H4 (cell line): ENCODE results near the gene TRDN. TPM values are rescaled to one million over a fixed set of nuclear protein-coding genes. Genes with fewer than 3 reads are reported as not detected.
"Not testable (repeated sequence)": the region's sequence is repeated elsewhere in the genome, so short reads cannot be mapped to it uniquely, and the experiment has no call there.

Source experiments
- DNase-seq: peaks from one replicate; pipeline ENCODE4 v3.0.0-alpha.2; 2015; ENCODE audit warnings: low spot score
- total RNA-seq: library from RNA; depleted of rRNA; stranded (reverse); fragments of >200 nt; shearing (Covaris generic); gene quantifications from 2 replicates; pipeline ENCODE4 v1.2.3, GENCODE V29; 2014

Gene TRDN
- total RNA-seq, 1 experiment from 2014 or later = 0.08 TPM

DNA sequence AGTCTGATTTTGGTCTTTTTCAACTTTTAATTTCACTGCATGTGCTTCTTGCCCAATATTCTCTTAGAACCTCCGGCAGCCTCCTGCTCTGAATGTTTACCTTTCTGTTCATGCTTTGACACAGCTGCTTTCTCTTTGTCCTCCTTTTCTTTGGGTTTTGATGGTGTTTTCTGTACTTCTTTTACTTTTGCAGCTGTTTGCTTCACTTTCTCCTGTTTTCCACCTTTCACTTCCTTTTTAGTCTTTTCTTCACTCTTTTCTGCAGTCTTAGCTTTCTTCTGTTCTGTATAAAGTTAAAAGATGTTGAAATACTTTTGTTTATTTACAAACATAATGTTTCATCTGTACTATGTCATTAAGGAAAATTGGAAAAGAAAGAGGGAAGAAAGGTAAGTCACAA, 133.1 kb downstream of the TRDN start:
- no peak for DNase-seq

DNA sequence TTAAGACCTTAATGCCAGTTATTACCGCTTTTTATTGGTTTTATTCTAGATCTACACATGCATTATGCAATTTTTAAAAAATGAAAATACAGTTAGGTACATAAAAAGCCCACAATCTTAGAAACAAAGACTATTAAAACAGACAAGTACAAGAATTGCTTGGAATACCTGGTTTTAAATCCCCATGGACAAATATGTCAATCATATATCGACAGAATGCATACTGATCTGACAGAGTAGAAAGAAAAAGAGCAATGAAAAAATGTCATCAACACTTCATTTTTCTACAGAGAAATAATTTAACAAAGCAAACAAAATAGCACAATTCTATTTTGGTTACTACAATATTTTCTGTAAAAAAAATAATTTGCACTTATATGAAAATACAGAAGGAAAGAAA, 139.7 kb downstream of the TRDN start:
- no peak for DNase-seq

DNA sequence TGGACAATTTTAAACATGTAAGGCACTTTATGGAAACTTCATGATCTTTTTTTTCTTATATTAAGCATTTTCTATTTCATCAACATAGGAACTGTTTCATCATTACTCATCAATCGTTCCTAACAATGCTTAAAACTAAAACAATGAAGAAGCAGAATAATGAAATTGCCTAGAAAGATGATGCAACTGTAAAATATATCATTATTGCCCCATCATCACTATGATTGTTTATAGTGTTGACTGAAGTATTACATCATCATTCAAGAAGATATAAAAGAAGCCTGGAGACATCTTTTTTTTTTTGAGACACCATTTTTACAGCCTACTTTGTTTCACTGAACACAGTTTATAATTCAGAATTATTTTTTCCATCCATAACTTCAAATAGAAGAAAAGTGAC, 147.2 kb downstream of the TRDN start:
- no peak for DNase-seq

DNA sequence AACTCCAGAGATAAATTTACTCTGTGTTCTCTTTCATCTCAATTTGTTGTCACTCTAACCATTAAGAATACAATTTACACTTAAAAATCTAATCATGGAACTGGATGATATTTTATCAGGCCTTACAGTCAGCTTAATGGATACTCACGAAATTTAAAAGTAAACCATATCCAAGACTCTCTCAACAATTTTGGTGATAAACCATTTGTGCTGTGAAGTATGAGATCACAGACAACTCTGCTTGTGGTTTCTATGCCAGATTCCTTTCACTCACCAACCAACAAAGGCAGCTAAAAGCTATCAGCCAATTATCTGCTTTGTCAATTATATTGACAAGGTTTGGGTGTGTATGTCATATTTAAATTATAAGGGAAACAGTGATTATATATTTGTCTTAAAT, 155.8 kb downstream of the TRDN start:
- DNase-seq = no peak

DNA sequence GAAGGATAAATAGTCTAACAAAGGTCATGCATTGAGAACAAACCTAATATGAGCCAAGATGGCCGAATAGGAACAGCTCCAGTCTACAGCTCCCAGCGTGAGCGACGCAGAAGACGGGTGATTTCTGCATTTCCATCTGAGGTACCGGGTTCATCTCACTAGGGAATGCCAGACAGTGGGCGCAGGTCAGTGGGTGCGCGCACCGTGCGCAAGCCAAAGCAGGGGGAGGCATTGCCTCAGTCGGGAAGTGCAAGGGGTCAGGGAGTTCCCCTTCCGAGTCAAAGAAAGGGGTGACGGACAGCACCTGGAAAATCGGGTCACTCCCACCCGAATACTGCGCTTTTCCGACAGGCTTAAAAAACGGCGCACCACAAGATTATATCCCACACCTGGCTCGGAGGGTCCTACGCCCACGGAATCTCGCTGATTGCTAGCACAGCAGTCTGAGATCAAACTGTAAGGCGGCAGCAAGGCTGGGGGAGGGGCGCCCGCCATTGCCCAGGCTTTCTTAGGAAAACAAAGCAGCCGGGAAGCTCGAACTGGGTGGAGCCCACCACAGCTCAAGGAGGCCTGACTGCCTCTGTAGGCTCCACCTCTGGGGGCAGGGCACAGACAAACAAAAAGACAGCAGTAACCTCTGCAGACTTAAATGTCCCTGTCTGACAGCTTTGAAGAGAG, 164.6 kb downstream of the TRDN start:
- not testable (repeated sequence) for DNase-seq

DNA sequence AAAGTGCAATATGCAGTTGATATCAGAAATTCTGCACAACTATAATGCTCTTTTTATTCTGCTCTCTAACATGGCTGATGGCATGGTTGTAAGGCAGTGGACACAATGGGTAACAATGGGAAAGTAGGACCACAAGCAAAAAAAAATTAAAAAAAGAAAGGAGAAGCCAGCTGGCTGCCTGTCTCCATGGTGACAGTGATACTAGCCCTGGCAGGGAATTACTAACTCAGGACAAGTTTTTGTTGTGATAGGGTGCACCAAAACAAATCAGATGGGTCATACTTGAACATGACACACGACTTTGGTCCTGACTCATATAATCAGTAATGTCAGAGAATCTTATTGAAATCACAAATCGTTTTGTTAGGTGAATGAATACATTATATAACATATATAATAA, 169.4 kb downstream of the TRDN start:
- DNase-seq = no peak

DNA sequence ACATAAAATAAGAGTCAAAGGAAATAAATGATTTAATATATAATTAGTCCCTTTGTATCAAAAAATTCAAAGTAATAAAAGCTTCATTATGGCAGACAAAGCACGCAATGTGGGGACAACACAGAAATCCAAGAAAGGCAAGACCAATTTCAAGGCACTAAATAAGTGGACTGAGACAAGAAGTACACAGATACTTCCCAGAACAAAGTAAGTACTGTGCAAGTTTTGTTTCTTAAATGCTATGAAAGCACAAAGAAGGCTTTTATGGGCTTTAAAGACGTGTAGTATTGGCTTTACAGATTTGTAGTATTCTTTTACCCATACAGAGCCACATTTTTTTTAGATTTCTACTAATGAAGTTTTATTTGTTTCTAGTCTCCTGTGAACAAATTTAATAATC, 174.6 kb downstream of the TRDN start:
- no peak for DNase-seq

DNA sequence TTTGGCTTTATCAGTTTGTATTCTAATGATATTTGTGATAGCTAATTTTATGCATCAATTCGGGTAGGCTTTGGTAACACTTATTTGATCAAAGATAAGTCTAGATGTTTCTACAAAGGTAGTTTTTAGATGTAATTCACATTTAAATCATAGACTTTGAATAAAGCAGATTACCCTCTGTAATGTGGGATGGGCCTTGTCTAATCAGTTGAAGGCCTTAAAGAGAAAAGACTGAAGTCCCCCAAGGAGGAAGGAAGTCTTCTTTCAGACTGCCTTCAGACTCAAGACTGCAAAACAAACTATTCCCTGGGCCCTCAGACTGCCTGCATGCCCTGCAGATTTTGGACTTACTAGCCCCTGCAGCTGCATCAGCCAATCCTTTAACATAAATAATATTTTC, 178.5 kb downstream of the TRDN start:
- DNase-seq = no peak

DNA sequence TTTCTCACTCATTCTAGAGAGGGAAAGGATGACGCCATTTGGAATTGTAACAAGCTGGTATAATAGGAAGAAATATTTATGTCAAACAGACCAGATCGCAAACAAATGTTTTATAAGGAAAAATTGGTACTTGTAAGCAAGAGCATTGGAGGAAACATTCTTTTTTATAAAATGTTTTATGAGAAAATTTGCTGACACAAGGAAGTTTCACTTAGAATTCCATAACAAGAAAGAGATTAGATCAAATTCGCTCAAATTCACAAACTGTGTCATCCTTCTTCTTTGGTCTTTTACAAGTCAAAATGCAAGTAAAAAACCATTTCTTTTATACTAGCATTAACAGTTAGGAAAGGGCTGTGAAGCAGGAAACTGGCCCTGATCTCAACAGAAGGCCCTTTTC, 179.9 kb downstream of the TRDN start:
- DNase-seq = no peak

DNA sequence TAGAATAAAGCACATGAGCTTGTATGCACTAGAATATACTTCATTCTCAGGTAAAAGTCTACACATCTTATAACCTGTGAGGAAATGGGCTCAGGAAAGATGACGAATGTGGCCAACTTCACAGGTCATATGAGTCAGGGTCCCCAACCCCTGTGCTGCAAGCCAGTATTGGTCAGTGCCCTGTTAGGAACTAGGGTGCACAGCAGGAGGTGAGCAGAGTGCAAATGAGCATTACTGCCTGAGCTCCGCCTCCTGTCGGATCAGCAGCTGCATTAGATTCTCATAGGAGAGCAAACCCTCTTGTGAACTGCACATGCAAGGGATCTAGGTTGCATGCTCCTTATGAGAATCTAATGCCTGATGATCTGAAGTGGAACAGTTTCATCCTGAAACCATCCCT, 182.3 kb downstream of the TRDN start:
- DNase-seq = no peak

DNA sequence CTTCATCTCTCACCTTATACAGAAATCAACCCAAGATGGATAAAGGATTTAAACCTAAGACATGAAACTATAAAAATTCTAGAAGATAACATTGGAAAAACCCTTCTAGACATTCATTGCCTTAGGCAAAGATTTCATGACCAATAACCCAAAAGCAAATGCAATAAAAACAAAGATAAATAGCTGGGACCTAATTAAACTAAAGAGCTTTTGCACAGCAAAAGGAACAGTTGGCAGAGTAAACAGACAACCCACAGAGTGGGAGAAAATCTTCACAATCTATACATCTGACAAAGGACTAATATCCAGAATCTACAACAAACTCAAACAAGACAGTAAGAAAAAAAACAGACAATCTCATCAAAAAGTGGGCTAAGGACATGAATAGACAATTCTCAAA, 183.7 kb downstream of the TRDN start:
- not testable (repeated sequence) for DNase-seq

DNA sequence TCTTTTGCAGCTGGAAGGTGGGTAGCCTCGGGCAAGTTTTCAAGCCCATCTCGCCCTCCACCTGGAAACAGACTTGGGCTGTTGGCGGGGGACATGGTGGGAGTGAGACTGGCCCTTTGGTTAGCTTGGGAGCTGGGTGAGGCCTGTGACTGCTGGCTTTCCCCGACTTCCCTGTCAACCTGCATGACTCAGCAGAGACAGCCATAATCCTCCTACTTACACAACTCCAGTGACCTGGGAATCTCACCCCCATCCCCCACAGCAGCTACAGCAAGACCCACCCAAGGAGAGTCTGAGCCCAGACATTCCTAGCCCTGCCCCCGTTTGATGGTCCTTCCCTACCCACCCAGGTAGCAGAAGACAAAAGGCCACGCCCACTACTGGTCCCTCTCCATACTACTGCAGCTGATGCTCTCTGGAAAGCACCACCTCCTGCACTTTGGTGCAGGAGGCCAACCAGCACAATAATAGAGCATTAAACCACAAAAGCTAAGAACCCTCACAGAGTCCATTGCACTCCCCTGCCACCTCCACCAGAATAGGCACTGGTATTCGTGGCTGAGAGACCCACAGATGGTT, 188.4 kb downstream of the TRDN start:
- DNase-seq = peak; percentile 2

DNA sequence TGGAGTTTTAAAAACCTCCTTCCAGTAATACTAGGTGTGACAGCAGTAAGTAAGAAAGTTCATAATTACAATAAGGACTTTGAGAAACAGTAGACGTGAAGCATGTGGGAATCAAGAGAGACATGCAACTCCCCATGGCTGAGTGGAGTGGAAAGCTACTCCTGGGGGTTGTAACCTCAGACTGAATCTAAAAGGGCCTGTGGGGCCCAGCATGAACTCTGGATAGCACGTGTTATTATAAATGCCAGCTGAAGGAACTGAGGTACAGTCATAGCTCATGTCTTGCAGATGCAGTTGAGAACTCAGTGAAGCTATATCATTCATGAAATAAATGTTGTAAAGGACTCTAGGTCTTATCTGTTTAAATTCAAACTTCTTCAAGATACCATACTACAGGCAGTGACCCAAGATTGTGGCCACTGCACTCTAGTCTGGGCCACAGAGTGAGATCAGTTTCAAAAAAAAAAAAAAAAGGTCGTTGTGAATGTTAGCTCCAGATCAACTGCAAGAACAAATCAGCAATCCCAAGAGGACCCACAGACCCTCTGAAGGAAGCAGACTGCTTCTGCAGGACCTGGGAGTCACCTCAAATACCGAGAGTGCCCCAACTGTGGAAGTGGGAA, 189.3 kb downstream of the TRDN start:
- DNase-seq = no peak

DNA sequence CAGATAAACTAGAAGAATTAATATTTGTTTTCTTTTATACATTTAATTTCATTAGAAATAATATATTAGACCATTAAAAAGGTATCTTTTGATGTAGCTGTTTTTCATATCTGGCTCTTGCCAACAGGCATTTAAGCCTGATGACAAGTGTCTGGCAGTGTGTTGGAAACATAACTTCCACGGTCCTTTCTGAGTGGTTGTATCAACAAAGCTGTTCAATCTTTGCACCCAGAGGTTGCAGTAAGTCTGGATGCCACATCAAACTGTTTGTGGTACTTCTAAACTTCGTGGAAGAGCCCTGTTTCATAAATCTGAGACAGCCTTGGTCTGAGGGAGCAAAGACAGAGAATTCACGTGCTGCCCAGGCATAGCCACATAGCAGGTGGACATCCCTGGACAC, 197.4 kb downstream of the TRDN start:
- DNase-seq = no peak

DNA sequence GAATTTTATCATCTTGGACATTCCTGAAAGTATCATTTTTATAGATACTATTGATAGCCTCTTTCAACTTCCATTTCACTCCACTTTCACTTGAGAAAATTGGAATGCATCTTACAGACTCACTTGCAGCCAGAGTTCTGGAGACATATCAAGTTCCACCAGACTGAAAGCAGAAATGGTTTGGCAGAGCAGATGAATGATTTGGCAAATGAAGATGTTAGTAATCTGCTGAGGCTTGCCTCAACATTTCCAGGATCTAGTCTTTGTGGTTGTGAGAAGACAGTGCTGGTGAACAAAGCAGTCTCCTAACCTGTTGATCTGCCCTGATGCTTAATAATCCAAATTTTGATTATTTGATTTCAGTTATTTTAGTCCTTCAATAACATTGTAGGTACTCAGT, 202.6 kb downstream of the TRDN start:
- no peak for DNase-seq

DNA sequence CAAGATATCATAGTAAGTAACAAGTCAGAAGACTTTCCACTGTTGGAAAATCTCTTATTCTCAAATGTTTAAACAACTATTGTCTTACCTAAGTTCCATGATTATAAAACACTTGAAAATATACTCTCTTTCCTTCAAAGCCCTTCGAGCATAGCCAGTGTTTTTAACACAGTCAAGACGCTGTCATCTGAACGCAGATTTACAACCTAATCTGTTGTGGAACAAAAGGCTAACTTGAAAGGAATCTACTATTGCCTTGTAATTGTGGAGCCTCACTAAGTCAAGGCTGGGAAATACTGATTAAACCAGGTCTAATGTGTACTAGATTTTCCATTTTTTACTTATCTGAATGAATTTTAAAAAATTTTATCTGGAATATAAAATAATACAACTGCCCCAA, 205.8 kb downstream of the TRDN start:
- no peak for DNase-seq

DNA sequence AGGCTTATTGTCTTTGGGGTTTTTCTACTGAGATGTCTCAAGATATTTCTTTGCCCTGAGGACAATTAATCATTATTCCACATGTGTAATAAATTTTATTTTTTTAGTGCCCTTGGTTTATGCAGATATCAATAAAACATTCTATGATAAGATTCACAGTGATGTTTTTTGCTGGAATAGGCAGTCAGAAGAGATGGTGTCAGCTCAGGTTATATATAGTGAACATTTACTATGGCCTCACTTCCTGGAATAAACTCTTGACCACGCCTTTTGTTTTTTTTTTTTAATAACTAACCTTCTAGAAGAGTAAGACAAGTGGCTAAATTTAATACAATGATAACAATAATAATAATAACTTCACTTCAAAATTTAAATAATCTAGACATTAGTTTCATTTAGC, 209.7 kb downstream of the TRDN start:
- no peak for DNase-seq

DNA sequence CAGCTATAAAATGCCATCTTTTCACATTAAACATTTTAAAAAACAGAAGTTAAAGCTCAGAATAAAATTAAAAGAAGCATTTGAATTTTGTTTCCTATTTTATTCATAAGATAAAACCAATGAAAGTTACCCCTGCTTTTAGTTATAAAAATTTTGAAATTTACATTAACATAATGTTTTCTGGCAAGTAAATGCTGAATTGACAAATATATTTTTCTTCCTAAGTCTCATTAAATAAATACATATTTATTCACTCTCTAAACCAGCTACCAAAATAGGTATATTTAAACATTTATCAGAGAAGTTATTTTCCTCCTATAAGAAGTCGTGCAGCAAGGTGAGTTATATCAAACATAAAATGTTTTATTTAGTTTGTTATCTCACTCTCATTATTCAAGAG, 213.6 kb downstream of the TRDN start:
- no peak for DNase-seq

DNA sequence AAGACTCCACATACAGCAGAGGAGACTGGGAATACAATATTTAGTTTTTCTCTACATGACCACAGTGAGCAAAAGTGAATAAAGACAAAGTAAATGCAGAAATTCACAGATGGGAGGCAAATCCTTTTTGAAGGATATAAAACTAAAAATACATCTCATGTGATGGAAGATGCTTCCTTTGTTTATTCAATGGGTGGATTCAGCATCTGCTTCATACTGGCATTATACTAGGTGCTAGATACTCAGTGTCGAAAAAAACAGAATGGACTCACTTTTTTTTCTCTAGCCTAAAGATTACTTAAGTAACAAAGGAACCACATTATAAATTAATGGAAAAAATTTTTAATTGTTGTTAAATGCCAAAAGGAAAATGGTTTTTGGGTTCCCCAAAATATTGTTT, 216.2 kb downstream of the TRDN start:
- no peak for DNase-seq

DNA sequence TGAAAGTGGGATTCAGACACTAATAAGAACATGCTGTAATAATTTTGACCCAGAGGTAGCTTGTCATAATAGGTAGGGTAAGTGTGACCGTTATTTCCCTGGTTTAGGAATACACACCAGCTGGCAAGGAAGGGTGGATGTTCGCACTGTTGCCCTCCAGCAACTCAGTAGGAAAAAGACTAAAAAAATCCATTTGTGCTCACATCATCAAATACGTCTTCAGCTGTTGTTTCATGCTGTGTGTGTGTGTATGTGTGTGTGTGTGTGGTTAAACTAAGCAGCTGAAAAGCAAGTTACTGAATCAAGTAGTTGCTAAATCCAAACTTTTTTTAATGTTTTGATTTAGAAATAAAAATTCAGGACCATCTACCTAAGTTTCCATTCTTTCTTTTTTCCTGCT, 218.7 kb downstream of the TRDN start:
- no peak for DNase-seq

DNA sequence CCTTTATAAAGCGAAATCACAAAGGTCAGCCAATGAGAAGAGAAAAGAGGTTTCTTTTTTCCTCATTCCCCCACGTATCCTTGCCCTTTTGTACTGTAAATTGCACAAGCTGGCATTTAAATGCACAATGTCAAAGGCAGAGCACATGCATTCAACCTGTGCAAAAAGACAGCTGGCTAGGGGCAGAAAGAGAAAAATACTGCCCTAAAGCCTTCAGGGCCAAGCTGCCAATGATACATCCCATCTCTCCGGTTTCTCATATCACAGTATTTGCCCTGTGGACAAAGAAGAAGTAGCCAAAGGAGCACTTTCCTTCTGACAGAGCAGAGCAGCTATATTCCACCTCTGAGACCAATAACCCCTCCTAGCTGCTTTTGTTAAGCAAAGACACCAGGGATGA, 219.2 kb downstream of the TRDN start:
- no peak for DNase-seq

DNA sequence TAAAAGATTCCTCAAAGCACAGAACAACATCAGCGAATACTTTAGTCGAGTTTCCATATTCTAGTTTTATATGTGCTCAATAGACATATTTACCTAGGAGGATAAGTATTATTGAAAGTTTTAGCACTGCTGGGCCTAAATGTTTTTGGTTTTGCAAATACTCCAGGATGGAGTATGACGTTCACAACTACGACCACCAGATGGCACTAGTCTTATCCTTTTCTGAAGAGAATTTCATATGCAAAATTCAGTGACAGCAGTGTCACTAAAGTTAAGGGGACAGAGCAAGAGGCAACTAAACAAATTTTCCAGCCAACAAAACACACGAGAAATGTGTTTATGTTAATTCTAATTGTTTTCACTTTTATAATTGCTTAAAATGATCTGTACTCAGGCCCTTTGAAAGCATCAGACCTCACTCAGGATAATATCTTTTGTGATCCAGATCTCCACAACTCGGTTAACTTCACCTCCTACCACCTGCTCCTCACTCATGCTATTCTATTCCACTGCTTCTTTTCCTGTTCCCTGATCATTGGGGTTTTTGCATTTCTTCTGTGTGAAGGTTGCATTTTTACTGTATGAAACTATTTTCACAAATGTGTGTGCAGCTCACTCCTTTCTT, 220.8 kb downstream of the TRDN start:
- DNase-seq = peak; percentile 44

DNA sequence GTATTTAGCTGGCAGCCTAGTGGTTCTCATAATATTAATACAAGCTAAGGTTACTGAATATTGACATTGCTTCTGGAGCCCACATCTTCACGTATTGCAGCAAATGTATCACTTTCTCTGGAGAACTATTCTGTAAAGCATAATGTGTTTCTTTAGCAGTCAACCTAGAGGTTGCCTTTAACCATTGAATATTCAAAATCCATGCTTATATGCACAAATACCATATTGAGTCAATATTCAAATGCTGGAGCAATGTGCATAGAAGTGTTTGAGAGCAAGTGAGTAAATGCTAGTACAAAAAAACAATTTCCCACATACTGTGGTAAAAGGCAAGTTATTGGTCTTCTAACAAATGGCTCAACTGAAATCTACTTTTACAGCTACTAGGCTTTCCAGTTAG, 231.8 kb downstream of the TRDN start:
- no peak for DNase-seq
